ENCODE results near the gene MTARC2. TPM values are rescaled to one million over a fixed set of nuclear protein-coding genes. Genes with fewer than 3 reads are reported as not detected.

The MTARC2 gene
- total and polyA plus RNA-seq, 2 donors from 2014 or later: 28.6 to 95.2 TPM

DNA sequence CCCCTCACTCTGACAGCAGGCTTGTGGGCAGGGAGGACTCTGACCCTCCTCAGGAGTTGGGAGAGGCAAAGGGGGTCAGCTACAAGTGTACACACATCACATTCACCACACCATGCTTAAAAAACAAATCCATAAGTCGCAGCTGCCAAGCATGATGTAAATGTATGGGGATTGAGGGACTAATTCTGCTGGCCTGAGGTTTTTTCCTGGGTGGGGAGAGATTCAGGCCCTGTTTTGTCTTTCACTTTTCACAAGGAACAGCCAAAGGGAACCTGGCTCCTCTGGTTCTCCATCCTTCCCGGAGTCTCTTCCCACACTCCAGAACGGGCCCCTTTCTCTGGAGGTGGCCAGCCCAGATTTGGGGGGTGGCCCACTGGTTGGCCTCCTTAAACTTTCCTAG is 1.3 kb upstream of the MTARC2 start:
- DNase-seq (no peak), FAIRE-seq (no peak)
- intact Hi-C loops (cut with DNase I): no loop called here
- peak overlapping the region in 1 of 3 donors; percentile 74 for H3K4me3 ChIP-seq (ENCODE audit: low read length in 3 of 3)
- H3K9ac ChIP-seq (ENCODE audit: low read length in 3 of 3): peak overlapping the region in 1 of 3 donors; percentile 93
- H3K27ac ChIP-seq (ENCODE audit: low read depth in 2 of 2, low read length in 2 of 2): no peak overlapping the region
- H3K27me3 ChIP-seq (ENCODE audit: control insufficient read depth, insufficient read depth, low read length): no peaks in the 10 kb centered on the region
- H3K4me1 ChIP-seq (ENCODE audit: control insufficient read depth in 2 of 3, insufficient read depth in 2 of 3, low read depth in 1 of 3, low read length in 3 of 3): peaks cover 0 to 19% (median 7%) of the 10 kb centered on the region in 3 donors
- H3K9me3 ChIP-seq (ENCODE audit: control insufficient read depth in 2 of 3, insufficient read depth in 1 of 3, low read length in 3 of 3): no peaks in the 10 kb centered on the region
- no peak for TF ChIP-seq CTCF (IDR thresholded peaks at IDR 0.05; ENCODE audit: borderline replicate concordance, extremely low read depth, insufficient read depth)
- no peaks in the 10 kb centered on the region for H3K36me3 ChIP-seq (ENCODE audit: control insufficient read depth in 2 of 3, insufficient read depth in 3 of 3, low read length in 3 of 3)

- DNase-seq (peak in 1 of 5 donors; percentile 59), FAIRE-seq (no peak)
- Histone ChIP-seq H3K36me3 (ENCODE audit: control insufficient read depth in 2 of 3, insufficient read depth in 3 of 3, low read length in 3 of 3) (no peaks in the 10 kb centered on the region), H3K4me1 (ENCODE audit: control insufficient read depth in 2 of 3, insufficient read depth in 2 of 3, low read depth in 1 of 3, low read length in 3 of 3) (peaks cover 0 to 24% (median 13%) of the 10 kb centered on the region in 3 donors), H3K9ac (ENCODE audit: low read length in 3 of 3) (peak overlapping the region; percentile 46 to 93 (median 58)), H3K27ac (ENCODE audit: low read depth in 2 of 2, low read length in 2 of 2) (peak overlapping the region; percentile 87 to 96), H3K27me3 (ENCODE audit: control insufficient read depth, insufficient read depth, low read length) (no peaks in the 10 kb centered on the region), H3K4me3 (ENCODE audit: low read length in 3 of 3) (peak overlapping the region; percentile 74 to 87 (median 78)), H3K9me3 (ENCODE audit: control insufficient read depth in 2 of 3, insufficient read depth in 1 of 3, low read length in 3 of 3) (no peaks in the 10 kb centered on the region)
- intact Hi-C loops (cut with DNase I): no loop called here
- no peak for TF ChIP-seq CTCF (IDR thresholded peaks at IDR 0.05; ENCODE audit: borderline replicate concordance, extremely low read depth, insufficient read depth)
Measured at GRCh38 chr1:220747437-220748088, 559 bp upstream of the MTARC2 start.

- H3K9ac ChIP-seq (ENCODE audit: low read length in 3 of 3): peak overlapping the region; percentile 41 to 93 (median 81)
Measured at GRCh38 chr1:220748936-220749335, 814 bp downstream of the MTARC2 start.

More at GRCh38 chr1:220748936-220749335, 814 bp downstream of the MTARC2 start:
- no peak for TF ChIP-seq CTCF (IDR thresholded peaks at IDR 0.05; ENCODE audit: borderline replicate concordance, extremely low read depth, insufficient read depth)
- Histone ChIP-seq H3K27ac (ENCODE audit: low read depth in 2 of 2, low read length in 2 of 2) (peak overlapping the region; percentile 87 to 96), H3K4me1 (ENCODE audit: control insufficient read depth in 2 of 3, insufficient read depth in 2 of 3, low read depth in 1 of 3, low read length in 3 of 3) (peaks cover 0 to 33% (median 21%) of the 10 kb centered on the region in 3 donors), H3K27me3 (ENCODE audit: control insufficient read depth, insufficient read depth, low read length) (no peaks in the 10 kb centered on the region), H3K9me3 (ENCODE audit: control insufficient read depth in 2 of 3, insufficient read depth in 1 of 3, low read length in 3 of 3) (no peaks in the 10 kb centered on the region), H3K36me3 (ENCODE audit: control insufficient read depth in 2 of 3, insufficient read depth in 3 of 3, low read length in 3 of 3) (no peaks in the 10 kb centered on the region), H3K4me3 (ENCODE audit: low read length in 3 of 3) (peak overlapping the region; percentile 59 to 87 (median 74))
- FAIRE-seq: no peak
- DNase-seq: no peak
- intact Hi-C loops (cut with DNase I): no loop called here
